WTC11 (cell line): ENCODE data around the gene FBRSL1. TPM values are rescaled to one million over a fixed set of nuclear protein-coding genes. Genes with fewer than 3 reads are reported as not detected.

Experiments used
- ATAC-seq: fragments of 200-7000 bp; cut with Tn5 transposase; 2 replicates; pipeline ENCODE4 v1.10.0; 2021; ENCODE audit warnings: mild to moderate bottlenecking, moderate library complexity
- CTCF ChIA-PET: fragments of 300-600 bp; sonication (Branson Sonifier 250); formaldehyde crosslinking; loops from one replicate; lab custom pipeline; 2021; ENCODE audit warnings: antibody characterized with exemption; lab: Charles Lee
- POLR2A ChIA-PET: fragments of 350-600 bp; sonication (Branson Sonifier 250); formaldehyde crosslinking; loops from one replicate; lab custom pipeline; 2021; ENCODE audit warnings: antibody characterized with exemption; lab: Charles Lee
- DNase-seq: peaks from one replicate; pipeline ENCODE4 v3.0.0; 2021; ENCODE audit warnings: low spot score
- H3K27ac Mint-ChIP-seq: 2 replicates; pipeline ENCODE4 v1.8.0; 2021; ENCODE audit warnings: mixed read lengths
- H3K27me3 Mint-ChIP-seq: 2 replicates; pipeline ENCODE4 v1.8.0; 2021; ENCODE audit warnings: low read depth, mild to moderate bottlenecking, moderate library complexity, mixed read lengths
- H3K36me3 Mint-ChIP-seq: 2 replicates; pipeline ENCODE4 v1.8.0; 2021; ENCODE audit warnings: mixed read lengths
- H3K4me1 Mint-ChIP-seq: 2 replicates; pipeline ENCODE4 v1.8.0; 2022; ENCODE audit warnings: mixed read lengths
- H3K4me3 Mint-ChIP-seq: 2 replicates; pipeline ENCODE4 v1.8.0; 2021; ENCODE audit warnings: mild to moderate bottlenecking, moderate library complexity, mixed read lengths
- H3K9me3 Mint-ChIP-seq: 2 replicates; pipeline ENCODE4 v1.8.0; 2021; ENCODE audit warnings: mixed read lengths
- CBFB ChIP-seq: sonication (generic); formaldehyde crosslinking; IDR thresholded peaks from 2 replicates; pipeline ENCODE4 v1.8.1; 2022; ENCODE audit warnings: mild to moderate bottlenecking, low read depth, missing genetic modification reagents
- ELF4 ChIP-seq: sonication (generic); formaldehyde crosslinking; IDR thresholded peaks from 2 replicates; pipeline ENCODE4 v1.8.1; 2022; ENCODE audit warnings: low read depth, mild to moderate bottlenecking, moderate library complexity, missing genetic modification reagents
- ETV6 ChIP-seq: sonication (generic); formaldehyde crosslinking; IDR thresholded peaks from 2 replicates; pipeline ENCODE4 v1.8.1; 2022; ENCODE audit warnings: mild to moderate bottlenecking, missing genetic modification reagents
- HMGA2 ChIP-seq: fragments of 250-450 bp; sonication (Bioruptor Pico); IDR thresholded peaks from 2 replicates; pipeline ENCODE4 v1.4.0; 2021; ENCODE audit warnings: mild to moderate bottlenecking, moderate library complexity
- MYBL2 ChIP-seq: sonication (generic); formaldehyde crosslinking; IDR thresholded peaks from 2 replicates; pipeline ENCODE4 v1.8.1; 2023; ENCODE audit warnings: mild to moderate bottlenecking, moderate library complexity, missing genetic modification reagents
- NFE2L1 ChIP-seq: sonication (generic); formaldehyde crosslinking; IDR thresholded peaks from 2 replicates; pipeline ENCODE4 v1.8.1; 2023; ENCODE audit warnings: missing genetic modification reagents
- RORB ChIP-seq: fragments of 250-450 bp; sonication (Bioruptor Pico); IDR thresholded peaks from 2 replicates; pipeline ENCODE4 v1.9.0; 2021; ENCODE audit warnings: mild to moderate bottlenecking
- SOX15 ChIP-seq: fragments of 250-450 bp; sonication (Bioruptor Pico); IDR thresholded peaks from 2 replicates; pipeline ENCODE4 v1.9.0; 2021; ENCODE audit warnings: mild to moderate bottlenecking
- SP1 ChIP-seq: sonication (generic); formaldehyde crosslinking; conservative IDR thresholded peaks from 2 replicates; pipeline ENCODE4 v1.8.1; 2022; ENCODE audit warnings: missing genetic modification reagents
- TEAD1 ChIP-seq: sonication (generic); formaldehyde crosslinking; IDR thresholded peaks from 2 replicates; pipeline ENCODE4 v1.8.0; 2022; ENCODE audit warnings: mild to moderate bottlenecking, missing genetic modification reagents
- TP53 ChIP-seq: sonication (generic); formaldehyde crosslinking; IDR thresholded peaks from 2 replicates; pipeline ENCODE4 v1.8.1; 2023; ENCODE audit warnings: mild to moderate bottlenecking, missing genetic modification reagents
- ZNF416 ChIP-seq: fragments of 250-450 bp; sonication (Bioruptor Pico); IDR thresholded peaks from 2 replicates; pipeline ENCODE4 v1.9.0; 2021; ENCODE audit warnings: mild to moderate bottlenecking, inconsistent platforms
- ZNF423 ChIP-seq: fragments of 250-450 bp; sonication (Bioruptor Pico); IDR thresholded peaks from 2 replicates; pipeline ENCODE4 v2.1.2; 2022; ENCODE audit warnings: mild to moderate bottlenecking, moderate library complexity
- total RNA-seq: library from RNA; stranded (reverse); gene quantifications from 3 replicates; pipeline ENCODE4 v1.2.3, GENCODE V29; 2021
- TF ChIP-seq, protein P1 (sequence below): fragments of 250-450 bp; sonication (Bioruptor Pico); IDR thresholded peaks from 2 replicates; pipeline ENCODE4 v1.9.0; 2021; ENCODE audit warnings: mild to moderate bottlenecking, borderline replicate concordance
- TF ChIP-seq, protein P2 (sequence below): fragments of 250-450 bp; sonication (Bioruptor Pico); IDR thresholded peaks from 2 replicates; pipeline ENCODE4 v1.9.0; 2021; ENCODE audit warnings: mild to moderate bottlenecking
- TF ChIP-seq, protein P3 (sequence below): sonication (generic); formaldehyde crosslinking; IDR thresholded peaks from 2 replicates; pipeline ENCODE4 v1.8.0; 2022; ENCODE audit warnings: mild to moderate bottlenecking, missing genetic modification reagents
- TF ChIP-seq, protein P4 (sequence below): sonication (generic); formaldehyde crosslinking; conservative IDR thresholded peaks from 2 replicates; pipeline ENCODE4 v1.8.1; 2023; ENCODE audit warnings: mild to moderate bottlenecking, low read depth, missing genetic modification reagents, moderate library complexity
- TF ChIP-seq, protein P5 (sequence below): sonication (generic); formaldehyde crosslinking; IDR thresholded peaks from 2 replicates; pipeline ENCODE4 v1.8.1; 2023; ENCODE audit warnings: mild to moderate bottlenecking, missing genetic modification reagents
- TF ChIP-seq, protein P6 (sequence below): fragments of 250-450 bp; sonication (Bioruptor Pico); IDR thresholded peaks from 2 replicates; pipeline ENCODE4 v1.8.0; 2021; ENCODE audit warnings: mild to moderate bottlenecking

The FBRSL1 gene
- total RNA-seq, 1 experiment from 2014 or later, result 129 TPM

DNA sequence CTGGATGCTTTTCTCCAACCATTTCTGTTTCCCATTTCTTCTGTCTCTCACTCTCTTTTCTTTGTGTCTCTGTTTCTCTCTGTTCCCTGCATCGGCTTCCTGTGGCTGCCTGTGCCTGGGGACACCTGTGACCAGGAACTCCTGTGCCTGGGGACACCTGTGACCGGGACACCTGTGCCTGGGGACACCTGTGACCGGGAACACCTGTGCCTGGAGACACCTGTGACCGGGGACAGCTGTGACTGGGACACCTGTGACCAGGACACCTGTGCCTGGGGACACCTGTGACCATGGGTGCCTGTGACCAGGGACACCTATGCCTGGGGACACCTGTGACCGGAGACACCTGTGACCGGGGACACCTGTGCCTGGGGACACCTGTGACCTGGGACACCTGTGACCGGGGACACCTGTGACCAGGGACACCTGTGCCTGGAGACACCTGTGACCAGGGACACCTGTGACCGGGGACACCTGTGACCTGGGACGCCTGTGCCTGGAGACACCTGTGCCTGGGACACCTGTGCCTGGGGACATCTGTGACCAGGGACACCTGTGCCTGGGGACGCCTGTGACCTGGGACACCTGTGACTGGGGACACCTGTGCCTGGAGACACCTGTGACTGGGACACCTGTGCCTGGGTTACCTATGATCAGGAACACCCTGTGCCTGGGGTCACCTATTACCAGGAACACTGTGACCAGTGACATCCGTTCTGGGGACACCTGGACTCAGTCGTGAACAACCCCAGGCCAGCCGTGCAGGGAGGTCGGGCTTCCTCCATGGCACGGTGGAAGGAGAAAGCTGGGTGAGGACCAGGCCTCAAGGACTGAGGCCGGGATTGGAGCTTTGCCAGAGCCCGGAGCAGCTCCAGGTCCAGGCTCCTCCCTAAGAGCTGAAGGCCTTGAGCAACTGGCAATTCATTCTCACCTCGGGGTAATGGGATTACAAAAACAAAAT lies 23.4 kb upstream of the FBRSL1 start:
- Mint-ChIP-seq H3K27me3 (peaks cover 55% of the 10 kb centered on the region), H3K4me3 (no peak overlapping the region), H3K27ac (no peak overlapping the region), H3K36me3 (no peaks in the 10 kb centered on the region), H3K4me1 (peaks cover 4% of the 10 kb centered on the region), H3K9me3 (peaks cover 6% of the 10 kb centered on the region)
- DNase-seq, result no peak
- TF ChIP-seq ZNF416 (CRISPR knock-in tag), result no peak
- TF ChIP-seq, protein P1, sequence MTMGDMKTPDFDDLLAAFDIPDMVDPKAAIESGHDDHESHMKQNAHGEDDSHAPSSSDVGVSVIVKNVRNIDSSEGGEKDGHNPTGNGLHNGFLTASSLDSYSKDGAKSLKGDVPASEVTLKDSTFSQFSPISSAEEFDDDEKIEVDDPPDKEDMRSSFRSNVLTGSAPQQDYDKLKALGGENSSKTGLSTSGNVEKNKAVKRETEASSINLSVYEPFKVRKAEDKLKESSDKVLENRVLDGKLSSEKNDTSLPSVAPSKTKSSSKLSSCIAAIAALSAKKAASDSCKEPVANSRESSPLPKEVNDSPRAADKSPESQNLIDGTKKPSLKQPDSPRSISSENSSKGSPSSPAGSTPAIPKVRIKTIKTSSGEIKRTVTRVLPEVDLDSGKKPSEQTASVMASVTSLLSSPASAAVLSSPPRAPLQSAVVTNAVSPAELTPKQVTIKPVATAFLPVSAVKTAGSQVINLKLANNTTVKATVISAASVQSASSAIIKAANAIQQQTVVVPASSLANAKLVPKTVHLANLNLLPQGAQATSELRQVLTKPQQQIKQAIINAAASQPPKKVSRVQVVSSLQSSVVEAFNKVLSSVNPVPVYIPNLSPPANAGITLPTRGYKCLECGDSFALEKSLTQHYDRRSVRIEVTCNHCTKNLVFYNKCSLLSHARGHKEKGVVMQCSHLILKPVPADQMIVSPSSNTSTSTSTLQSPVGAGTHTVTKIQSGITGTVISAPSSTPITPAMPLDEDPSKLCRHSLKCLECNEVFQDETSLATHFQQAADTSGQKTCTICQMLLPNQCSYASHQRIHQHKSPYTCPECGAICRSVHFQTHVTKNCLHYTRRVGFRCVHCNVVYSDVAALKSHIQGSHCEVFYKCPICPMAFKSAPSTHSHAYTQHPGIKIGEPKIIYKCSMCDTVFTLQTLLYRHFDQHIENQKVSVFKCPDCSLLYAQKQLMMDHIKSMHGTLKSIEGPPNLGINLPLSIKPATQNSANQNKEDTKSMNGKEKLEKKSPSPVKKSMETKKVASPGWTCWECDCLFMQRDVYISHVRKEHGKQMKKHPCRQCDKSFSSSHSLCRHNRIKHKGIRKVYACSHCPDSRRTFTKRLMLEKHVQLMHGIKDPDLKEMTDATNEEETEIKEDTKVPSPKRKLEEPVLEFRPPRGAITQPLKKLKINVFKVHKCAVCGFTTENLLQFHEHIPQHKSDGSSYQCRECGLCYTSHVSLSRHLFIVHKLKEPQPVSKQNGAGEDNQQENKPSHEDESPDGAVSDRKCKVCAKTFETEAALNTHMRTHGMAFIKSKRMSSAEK (CRISPR knock-in tag), result no peak
- no peak for TF ChIP-seq CBFB (CRISPR knock-in tag)
- no peak for TF ChIP-seq HMGA2
- TF ChIP-seq, protein P2, sequence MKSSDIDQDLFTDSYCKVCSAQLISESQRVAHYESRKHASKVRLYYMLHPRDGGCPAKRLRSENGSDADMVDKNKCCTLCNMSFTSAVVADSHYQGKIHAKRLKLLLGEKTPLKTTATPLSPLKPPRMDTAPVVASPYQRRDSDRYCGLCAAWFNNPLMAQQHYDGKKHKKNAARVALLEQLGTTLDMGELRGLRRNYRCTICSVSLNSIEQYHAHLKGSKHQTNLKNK (CRISPR knock-in tag), result no peak
- TF ChIP-seq, protein P3, sequence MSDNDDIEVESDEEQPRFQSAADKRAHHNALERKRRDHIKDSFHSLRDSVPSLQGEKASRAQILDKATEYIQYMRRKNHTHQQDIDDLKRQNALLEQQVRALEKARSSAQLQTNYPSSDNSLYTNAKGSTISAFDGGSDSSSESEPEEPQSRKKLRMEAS, result no peak
- no peak for TF ChIP-seq MYBL2 (CRISPR knock-in tag)
- no peak for TF ChIP-seq ETV6
- TF ChIP-seq ELF4 (CRISPR knock-in tag), result no peak
- no peak for TF ChIP-seq TP53 (CRISPR knock-in tag)
- no peak for TF ChIP-seq SOX15 (CRISPR knock-in tag)
- ChIA-PET CTCF (interaction anchor here (0.6 kb wide), 1 partner anchor 93 kb away, joined by 3 read pairs; no protein-coding TSS in a partner anchor), POLR2A (no interaction called here)
- ATAC-seq, result no peak

DNA sequence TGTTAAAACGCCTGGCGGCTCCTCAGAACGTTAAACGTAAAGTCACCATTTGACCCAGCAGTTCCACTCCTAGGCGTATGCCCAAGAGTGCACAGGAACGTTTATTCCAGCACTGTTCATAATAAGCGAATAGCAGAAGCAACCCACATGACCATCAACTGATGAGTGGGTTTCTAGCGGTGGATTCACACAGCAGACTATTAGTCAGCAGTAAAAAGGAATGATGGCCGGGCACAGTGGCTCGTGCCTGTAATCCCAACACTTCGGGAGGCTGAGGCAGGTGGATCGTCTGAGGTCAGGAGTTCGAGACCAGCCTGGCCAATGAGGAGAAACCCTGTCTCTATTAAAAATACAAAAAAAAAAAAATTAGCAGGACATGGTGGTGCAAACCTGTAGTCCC lies 22.4 kb upstream of the FBRSL1 start:
- no peaks in the 10 kb centered on the region for H3K36me3 Mint-ChIP-seq
- no peak overlapping the region for H3K4me3 Mint-ChIP-seq
- CTCF ChIA-PET, result no interaction called here
- H3K4me1 Mint-ChIP-seq, result peaks cover 4% of the 10 kb centered on the region
- DNase-seq (no peak), ATAC-seq (no peak)
- peaks cover 64% of the 10 kb centered on the region for H3K27me3 Mint-ChIP-seq
- peaks cover 3% of the 10 kb centered on the region for H3K9me3 Mint-ChIP-seq
- POLR2A ChIA-PET, result no interaction called here
- H3K27ac Mint-ChIP-seq, result no peak overlapping the region
- TF ChIP-seq ZNF423 (CRISPR knock-in tag) (no peak), TEAD1 (CRISPR knock-in tag) (no peak), RORB (CRISPR knock-in tag) (no peak)
- TF ChIP-seq, protein P4, sequence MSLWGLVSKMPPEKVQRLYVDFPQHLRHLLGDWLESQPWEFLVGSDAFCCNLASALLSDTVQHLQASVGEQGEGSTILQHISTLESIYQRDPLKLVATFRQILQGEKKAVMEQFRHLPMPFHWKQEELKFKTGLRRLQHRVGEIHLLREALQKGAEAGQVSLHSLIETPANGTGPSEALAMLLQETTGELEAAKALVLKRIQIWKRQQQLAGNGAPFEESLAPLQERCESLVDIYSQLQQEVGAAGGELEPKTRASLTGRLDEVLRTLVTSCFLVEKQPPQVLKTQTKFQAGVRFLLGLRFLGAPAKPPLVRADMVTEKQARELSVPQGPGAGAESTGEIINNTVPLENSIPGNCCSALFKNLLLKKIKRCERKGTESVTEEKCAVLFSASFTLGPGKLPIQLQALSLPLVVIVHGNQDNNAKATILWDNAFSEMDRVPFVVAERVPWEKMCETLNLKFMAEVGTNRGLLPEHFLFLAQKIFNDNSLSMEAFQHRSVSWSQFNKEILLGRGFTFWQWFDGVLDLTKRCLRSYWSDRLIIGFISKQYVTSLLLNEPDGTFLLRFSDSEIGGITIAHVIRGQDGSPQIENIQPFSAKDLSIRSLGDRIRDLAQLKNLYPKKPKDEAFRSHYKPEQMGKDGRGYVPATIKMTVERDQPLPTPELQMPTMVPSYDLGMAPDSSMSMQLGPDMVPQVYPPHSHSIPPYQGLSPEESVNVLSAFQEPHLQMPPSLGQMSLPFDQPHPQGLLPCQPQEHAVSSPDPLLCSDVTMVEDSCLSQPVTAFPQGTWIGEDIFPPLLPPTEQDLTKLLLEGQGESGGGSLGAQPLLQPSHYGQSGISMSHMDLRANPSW, result no peak
- TF ChIP-seq, all 79 proteins: peak for 0

DNA sequence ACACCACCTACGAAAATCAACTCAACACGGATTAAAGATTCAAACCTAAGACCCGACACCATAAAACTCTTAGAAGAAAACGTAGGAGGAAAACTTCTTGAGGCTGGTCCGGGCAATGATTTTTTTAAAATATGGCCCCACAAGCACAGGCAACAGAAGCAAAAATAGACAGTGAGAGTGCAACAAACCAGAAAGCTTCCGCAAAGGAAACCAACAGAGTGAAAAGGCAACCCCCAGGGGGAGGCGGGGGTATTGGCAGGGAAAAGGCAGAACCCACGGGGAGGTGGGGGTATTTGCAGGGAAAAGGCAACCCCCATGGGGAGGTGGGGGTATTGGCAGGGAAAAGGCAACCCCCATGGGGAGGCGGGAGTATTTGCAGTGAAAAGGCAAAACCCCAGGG lies 20.5 kb upstream of the FBRSL1 start:
- H3K4me1 Mint-ChIP-seq, result peaks cover 4% of the 10 kb centered on the region
- CTCF ChIA-PET, result no interaction called here
- DNase-seq (no peak), ATAC-seq (no peak)
- POLR2A ChIA-PET, result no interaction called here
- no peak overlapping the region for H3K27ac Mint-ChIP-seq
- H3K4me3 Mint-ChIP-seq, result no peak overlapping the region
- no peaks in the 10 kb centered on the region for H3K36me3 Mint-ChIP-seq
- peaks cover 64% of the 10 kb centered on the region for H3K27me3 Mint-ChIP-seq
- H3K9me3 Mint-ChIP-seq, result peaks cover 3% of the 10 kb centered on the region
- TF ChIP-seq, protein P5, sequence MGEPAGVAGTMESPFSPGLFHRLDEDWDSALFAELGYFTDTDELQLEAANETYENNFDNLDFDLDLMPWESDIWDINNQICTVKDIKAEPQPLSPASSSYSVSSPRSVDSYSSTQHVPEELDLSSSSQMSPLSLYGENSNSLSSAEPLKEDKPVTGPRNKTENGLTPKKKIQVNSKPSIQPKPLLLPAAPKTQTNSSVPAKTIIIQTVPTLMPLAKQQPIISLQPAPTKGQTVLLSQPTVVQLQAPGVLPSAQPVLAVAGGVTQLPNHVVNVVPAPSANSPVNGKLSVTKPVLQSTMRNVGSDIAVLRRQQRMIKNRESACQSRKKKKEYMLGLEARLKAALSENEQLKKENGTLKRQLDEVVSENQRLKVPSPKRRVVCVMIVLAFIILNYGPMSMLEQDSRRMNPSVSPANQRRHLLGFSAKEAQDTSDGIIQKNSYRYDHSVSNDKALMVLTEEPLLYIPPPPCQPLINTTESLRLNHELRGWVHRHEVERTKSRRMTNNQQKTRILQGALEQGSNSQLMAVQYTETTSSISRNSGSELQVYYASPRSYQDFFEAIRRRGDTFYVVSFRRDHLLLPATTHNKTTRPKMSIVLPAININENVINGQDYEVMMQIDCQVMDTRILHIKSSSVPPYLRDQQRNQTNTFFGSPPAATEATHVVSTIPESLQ, result no peak
- TF ChIP-seq, protein P6, sequence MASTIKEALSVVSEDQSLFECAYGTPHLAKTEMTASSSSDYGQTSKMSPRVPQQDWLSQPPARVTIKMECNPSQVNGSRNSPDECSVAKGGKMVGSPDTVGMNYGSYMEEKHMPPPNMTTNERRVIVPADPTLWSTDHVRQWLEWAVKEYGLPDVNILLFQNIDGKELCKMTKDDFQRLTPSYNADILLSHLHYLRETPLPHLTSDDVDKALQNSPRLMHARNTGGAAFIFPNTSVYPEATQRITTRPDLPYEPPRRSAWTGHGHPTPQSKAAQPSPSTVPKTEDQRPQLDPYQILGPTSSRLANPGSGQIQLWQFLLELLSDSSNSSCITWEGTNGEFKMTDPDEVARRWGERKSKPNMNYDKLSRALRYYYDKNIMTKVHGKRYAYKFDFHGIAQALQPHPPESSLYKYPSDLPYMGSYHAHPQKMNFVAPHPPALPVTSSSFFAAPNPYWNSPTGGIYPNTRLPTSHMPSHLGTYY (CRISPR knock-in tag), result no peak
- TF ChIP-seq NFE2L1 (no peak), SP1 (no peak)
